G401.6 (cell line): Measurements from ENCODE around the gene ALDH2.
"Not testable (repeated sequence)": the region's sequence is repeated elsewhere in the genome, so short reads cannot be mapped to it uniquely, and the experiment has no call there.

Experiments
- FAIRE-seq: peaks from 2 replicates; lab custom pipeline; 2012; peaks lifted over from hg19 to GRCh38; lab: Jason Lieb, UNC

Gene ALDH2

GRCh38 chr12:111766608-111767361, at the start of gene ALDH2:
ALDH2 (plus strand) TSS chr12:111766933; CDS start chr12:111766983, 50 bp downstream.
- FAIRE-seq, result no peak

DNA sequence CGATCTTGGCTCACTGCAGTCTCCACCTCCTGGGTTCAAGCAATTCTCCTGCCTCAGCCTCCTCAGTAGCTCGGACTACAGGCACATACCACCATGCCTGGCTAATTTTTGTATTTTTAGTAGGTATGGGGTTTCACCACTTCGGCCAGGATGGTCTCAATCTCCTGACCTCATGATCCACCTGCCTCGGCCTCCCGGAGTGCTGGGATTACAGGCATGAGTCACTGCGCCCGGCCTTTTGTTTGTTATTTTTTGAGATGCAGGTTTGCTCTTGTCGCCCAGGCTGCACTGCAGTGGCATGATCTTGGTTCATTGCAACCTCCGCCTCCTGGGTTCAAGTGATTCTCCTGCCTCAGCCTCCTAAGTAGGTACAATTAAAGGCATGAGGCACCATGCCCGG, 47.4 kb upstream of the ALDH2 start:
- not testable (repeated sequence) for FAIRE-seq

DNA sequence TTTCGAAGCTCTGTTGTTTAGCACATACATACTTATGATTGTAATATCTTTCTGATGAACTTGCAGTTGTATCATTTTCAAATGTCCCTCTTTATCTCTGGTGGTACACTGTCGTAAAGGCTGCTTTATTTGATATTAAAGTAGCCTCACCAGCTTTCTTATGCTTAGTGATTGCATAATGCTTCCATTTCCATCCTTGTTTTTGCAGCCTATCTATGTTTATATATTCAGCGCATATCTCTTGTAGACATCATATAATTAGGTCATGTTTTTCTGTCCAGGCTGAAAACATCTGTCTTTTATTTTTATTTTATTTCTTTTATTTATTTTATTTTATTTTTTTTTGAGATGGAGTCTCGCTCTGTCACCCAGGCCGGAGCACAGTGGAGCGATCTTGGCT, 46.3 kb upstream of the ALDH2 start:
- FAIRE-seq, result no peak

- FAIRE-seq, result not testable (repeated sequence)
Observed at GRCh38 chr12:111723646-111724360, 42.9 kb upstream of the ALDH2 start.

DNA sequence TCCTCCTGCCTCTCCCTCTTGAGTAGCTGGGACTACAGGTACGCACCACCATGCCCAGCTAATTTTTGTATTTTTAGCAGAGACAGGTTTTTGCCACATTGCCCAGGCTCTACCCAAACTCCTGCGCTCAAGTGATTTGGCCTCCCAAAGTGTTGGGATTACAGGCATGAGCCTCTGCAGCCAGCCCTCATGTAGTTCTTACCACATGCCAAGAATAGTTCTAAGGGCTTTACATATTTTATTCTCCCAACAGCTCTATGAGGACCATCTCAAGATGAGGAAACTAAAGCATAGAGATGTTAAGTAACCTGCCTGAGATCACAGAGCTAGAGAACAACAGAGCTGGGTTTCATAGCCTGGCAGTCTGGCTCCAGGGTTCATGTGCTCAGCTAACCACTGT, 37.9 kb upstream of the ALDH2 start:
- FAIRE-seq, result no peak

GRCh38 chr12:111730420-111730819, 36.3 kb upstream of the ALDH2 start:
- no peak for FAIRE-seq

GRCh38 chr12:111732786-111733185, 33.9 kb upstream of the ALDH2 start:
- FAIRE-seq, result no peak

DNA sequence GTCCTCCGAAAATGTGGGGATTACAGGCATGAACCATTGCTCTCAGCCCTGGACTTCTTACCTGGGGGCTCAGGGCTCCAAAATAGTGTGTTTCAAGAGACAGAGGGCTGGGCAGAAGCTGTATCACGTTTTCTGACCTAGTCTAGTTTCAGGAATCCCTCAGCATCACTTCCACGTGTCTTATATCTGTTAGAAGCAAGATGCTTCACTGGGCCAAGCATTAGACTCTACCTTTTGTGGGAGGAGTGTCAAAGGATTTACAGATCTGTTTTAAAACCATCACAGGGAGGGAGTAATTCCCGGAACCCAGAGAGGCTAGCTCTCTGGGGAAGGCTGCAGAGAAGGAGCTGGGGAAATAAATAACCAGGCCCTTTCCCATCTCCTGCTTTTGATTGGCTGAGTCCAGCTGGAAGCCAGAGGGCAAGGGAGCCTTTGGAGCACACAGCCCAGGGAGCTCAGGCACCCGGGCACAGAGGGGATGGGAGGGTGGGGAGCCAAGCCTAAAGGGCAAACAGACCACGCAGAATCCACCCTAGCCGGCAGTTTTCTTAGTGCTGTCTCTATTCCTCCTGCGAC, 33.3 kb upstream of the ALDH2 start:
- FAIRE-seq, result no peak

GRCh38 chr12:111739524-111739923, 27.2 kb upstream of the ALDH2 start:
- not testable (repeated sequence) for FAIRE-seq

DNA sequence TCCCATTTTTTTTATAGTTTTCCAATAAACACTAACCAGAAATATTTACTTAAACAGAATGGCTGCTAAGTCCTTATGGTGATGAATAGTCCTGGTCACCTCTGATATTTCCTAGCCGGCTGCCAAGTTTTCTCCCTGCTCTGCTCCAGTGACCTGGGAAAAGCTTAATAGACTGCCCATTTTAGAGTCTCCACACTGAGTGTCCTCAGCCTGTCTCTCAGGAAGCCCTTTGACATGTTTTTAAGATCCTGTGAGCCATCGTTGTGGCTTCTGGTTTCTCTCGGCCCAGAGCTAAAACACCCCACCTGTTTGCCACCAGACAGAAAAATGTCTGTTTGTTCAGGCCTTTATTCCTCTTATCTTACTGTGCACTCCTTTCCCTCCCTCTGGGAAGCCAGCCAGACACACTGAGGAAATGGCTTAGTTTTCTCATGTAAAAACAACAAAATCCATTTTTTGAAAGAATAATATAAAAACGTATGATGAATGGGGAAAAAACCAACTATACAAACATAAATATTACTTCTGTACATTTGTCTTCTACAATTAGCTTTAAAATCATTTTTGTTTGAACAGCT, 25.4 kb upstream of the ALDH2 start:
- FAIRE-seq, result no peak

DNA sequence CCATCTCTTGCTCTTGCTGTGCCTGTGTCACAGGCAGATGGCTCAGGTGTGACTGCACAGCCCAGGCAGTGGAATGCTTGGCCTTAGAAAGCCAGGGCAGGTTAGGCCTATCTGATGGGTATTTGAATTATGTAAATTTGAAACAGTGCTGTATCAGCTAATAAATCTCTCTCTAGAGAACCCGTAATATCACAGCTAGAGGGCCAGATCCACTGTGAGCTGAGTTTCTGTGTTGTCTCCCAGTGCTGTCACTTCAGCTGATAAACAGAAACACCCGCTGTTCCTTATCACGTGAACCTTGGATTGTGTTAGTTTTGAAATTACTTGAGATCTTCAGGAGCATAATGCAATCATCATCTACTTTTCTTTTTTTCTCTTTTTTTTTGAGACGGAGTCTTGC, 21.5 kb upstream of the ALDH2 start:
- FAIRE-seq, result no peak

GRCh38 chr12:111747333-111747732, 19.4 kb upstream of the ALDH2 start:
- no peak for FAIRE-seq

DNA sequence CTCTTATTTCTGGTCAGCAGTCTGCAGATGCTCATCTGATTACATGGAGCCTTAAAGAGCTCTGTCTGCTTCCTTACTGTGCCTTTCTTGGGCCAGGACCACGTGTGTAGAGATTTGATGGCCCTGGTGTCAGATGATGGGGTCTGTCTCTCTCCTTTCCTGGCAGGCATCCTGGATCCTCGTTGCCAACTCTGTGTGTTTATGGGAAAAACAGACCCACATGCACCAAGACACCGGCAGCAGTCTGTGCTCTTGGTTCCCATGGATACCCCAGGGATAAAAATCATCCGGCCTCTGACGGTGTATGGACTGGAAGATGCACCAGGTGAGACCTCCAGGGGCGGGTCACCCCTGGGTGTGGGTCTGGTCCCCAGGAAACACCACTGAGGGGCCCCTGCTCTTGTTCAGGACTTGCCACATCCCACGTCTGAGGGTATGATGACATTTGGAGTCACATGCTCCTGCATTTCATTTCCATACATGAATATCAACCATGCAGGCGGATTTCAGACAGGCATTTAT, 18.5 kb upstream of the ALDH2 start:
- FAIRE-seq, result no peak

- FAIRE-seq, result no peak
Observed at GRCh38 chr12:111748867-111749266, 17.9 kb upstream of the ALDH2 start.

- FAIRE-seq, result no peak
Observed at GRCh38 chr12:111749391-111749790, 17.3 kb upstream of the ALDH2 start.

GRCh38 chr12:111753144-111753881, 13.4 kb upstream of the ALDH2 start:
- no peak for FAIRE-seq

DNA sequence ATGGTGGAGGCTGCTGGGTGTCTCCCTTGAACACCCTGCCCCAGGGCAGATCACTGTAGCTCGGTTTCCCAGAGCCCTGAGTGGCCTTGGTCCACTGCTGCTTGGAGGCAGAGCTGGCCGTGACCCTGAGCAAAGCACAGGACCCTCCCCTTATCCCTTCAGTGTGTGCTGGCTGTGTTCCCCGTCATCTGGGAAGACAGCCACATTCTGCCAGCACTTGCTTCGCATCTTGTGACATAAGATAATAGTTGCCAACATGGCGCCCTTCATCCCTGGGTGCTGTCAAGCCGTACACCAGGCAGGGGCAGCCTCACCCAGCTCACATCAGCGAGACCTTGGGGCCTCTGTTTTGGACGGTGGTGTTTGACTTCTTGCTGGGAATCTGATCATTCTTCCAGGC, 12.1 kb upstream of the ALDH2 start:
- FAIRE-seq, result no peak

- FAIRE-seq, result no peak
Observed at GRCh38 chr12:111756196-111756595, 10.5 kb upstream of the ALDH2 start.

GRCh38 chr12:111756681-111757080, 10.1 kb upstream of the ALDH2 start:
- FAIRE-seq, result no peak

GRCh38 chr12:111757361-111758119, 9.2 kb upstream of the ALDH2 start:
- FAIRE-seq, result no peak

DNA sequence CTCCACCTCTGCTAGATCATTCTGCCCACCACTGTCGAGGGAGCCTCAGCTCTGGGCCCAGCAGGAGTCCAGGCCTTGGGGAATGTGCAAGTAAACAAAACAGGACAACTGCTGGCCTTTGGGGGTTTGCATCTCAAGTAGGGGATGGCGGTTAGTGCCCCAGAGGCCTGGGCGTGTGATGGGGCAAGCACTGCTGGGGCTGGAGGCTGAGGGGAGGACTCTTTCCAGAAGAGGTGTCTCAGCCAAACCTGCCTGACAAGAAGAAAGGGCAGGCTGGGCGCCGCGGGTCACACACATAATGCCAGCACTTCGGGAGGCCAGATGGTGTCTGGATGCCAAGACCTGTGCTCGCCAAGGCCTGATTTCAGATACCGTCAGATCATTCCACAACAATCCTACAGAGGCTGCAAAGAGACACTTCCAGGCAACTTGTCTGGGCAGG, 8.6 kb upstream of the ALDH2 start:
- no peak for FAIRE-seq
